Neuronal stem cell (in vitro differentiated cells): ENCODE measurements around the gene TPPP.

ENCODE experiments used
- DNase-seq: peaks from one replicate; pipeline ENCODE4 v3.0.0-alpha.2; 2013; ENCODE audit warnings: low spot score
- H2AFZ ChIP-seq: one replicate; pipeline ENCODE4 v1.6.1; 2013; ENCODE audit warnings: mild to moderate bottlenecking, low read length, inconsistent platforms
- H2AK5ac ChIP-seq: 2 replicates; pipeline ENCODE4 v1.6.1; 2013; ENCODE audit warnings: low read depth, mild to moderate bottlenecking, inconsistent platforms, low read length, moderate library complexity, mixed read lengths
- H2BK120ac ChIP-seq: 2 replicates; pipeline ENCODE4 v1.6.1; 2013; ENCODE audit warnings: low read depth, mild to moderate bottlenecking, inconsistent platforms, low read length, moderate library complexity, mixed read lengths
- H2BK12ac ChIP-seq: one replicate; pipeline ENCODE4 v1.6.1; 2013; ENCODE audit warnings: low read length, inconsistent platforms
- H2BK15ac ChIP-seq: 2 replicates; pipeline ENCODE4 v1.6.1; 2013; ENCODE audit warnings: mild to moderate bottlenecking, low read length, inconsistent platforms, mixed read lengths
- H2BK5ac ChIP-seq: one replicate; pipeline ENCODE4 v1.6.1; 2013; ENCODE audit warnings: inconsistent platforms, mild to moderate bottlenecking, low read length, moderate library complexity
- H3K14ac ChIP-seq: one replicate; pipeline ENCODE4 v1.6.1; 2013; ENCODE audit warnings: low read length, inconsistent platforms
- H3K18ac ChIP-seq: 2 replicates; pipeline ENCODE4 v1.6.1; 2013; ENCODE audit warnings: low read length, inconsistent platforms
- H3K23ac ChIP-seq: 2 replicates; pipeline ENCODE4 v1.6.1; 2013; ENCODE audit warnings: low read depth, mild to moderate bottlenecking, mixed read lengths, low read length, inconsistent platforms; ENCODE audit not compliant: poor library complexity
- H3K27ac ChIP-seq: replicated peaks from 3 replicates; pipeline ENCODE4 v1.5.1; 2013; ENCODE audit warnings: low read length, inconsistent platforms
- H3K27me3 ChIP-seq, 3 experiments: 2 replicates each; pipeline ENCODE4 v1.6.1; 2013; ENCODE audit warnings: low read length in 3 of 3, mild to moderate bottlenecking in 2 of 3, inconsistent platforms in 1 of 3, low read depth in 1 of 3, mixed read lengths in 1 of 3, moderate library complexity in 1 of 3; ENCODE audit not compliant: control insufficient read depth in 3 of 3, insufficient read depth in 3 of 3
- H3K36me3 ChIP-seq, 2 donors: replicated peaks in 1 of 2; 2 replicates each; pipeline ENCODE4 v1.6.1; 2013; ENCODE audit warnings: low read length in 2 of 2; ENCODE audit not compliant: control insufficient read depth in 2 of 2, insufficient read depth in 2 of 2
- H3K4ac ChIP-seq: 2 replicates; pipeline ENCODE4 v1.6.1; 2013; ENCODE audit warnings: inconsistent platforms, mild to moderate bottlenecking, low read length, moderate library complexity
- H3K4me1 ChIP-seq, 2 donors: 1 replicate in 1 of 2; 2 replicates in 1 of 2; pipeline ENCODE4 v1.6.1; 2013; ENCODE audit warnings: low read length in 2 of 2, low read depth in 1 of 2; ENCODE audit not compliant: control insufficient read depth in 2 of 2, insufficient read depth in 1 of 2
- H3K4me2 ChIP-seq: one replicate; pipeline ENCODE4 v1.6.1; 2013; ENCODE audit warnings: mild to moderate bottlenecking, low read length, inconsistent platforms; ENCODE audit not compliant: insufficient read depth, poor library complexity, severe bottlenecking
- H3K4me3 ChIP-seq, 2 donors: 2 replicates each; pipeline ENCODE4 v1.5.1; 2013; ENCODE audit warnings: low read length in 2 of 2, mild to moderate bottlenecking in 2 of 2, inconsistent platforms in 1 of 2, moderate library complexity in 1 of 2
- H3K79me1 ChIP-seq: one replicate; pipeline ENCODE4 v1.6.1; 2013; ENCODE audit warnings: low read depth, mild to moderate bottlenecking, inconsistent platforms, low read length, moderate library complexity
- H3K9ac ChIP-seq: one replicate; pipeline ENCODE4 v1.6.1; 2013; ENCODE audit warnings: mild to moderate bottlenecking, low read depth, low read length, inconsistent platforms; ENCODE audit not compliant: poor library complexity
- H3K9me3 ChIP-seq, 2 donors: replicated peaks in 1 of 2; 2 replicates each; pipeline versions ENCODE3 to v1.6.1; 2013; ENCODE audit warnings: low read length in 2 of 2, mild to moderate bottlenecking in 2 of 2, inconsistent platforms in 1 of 2, low read depth in 1 of 2, mixed read lengths in 1 of 2, moderate library complexity in 1 of 2; ENCODE audit not compliant: control insufficient read depth in 2 of 2, insufficient read depth in 1 of 2
- H4K8ac ChIP-seq: one replicate; pipeline ENCODE4 v1.6.1; 2013; ENCODE audit warnings: low read depth, mild to moderate bottlenecking, inconsistent platforms, low read length, moderate library complexity
- H4K91ac ChIP-seq: one replicate; pipeline ENCODE4 v1.6.1; 2013; ENCODE audit warnings: low read length, low read depth, mild to moderate bottlenecking, inconsistent platforms; ENCODE audit not compliant: poor library complexity
- WGBS, 2 donors: extraction: QIAGEN DNeasy Blood & Tissue Kit; methylation state at CpG; one replicate each; pipeline ENCODE4 v1.1.7; 2013; ENCODE audit warnings: missing lambda C conversion rate in 2 of 2, mixed read lengths in 1 of 2; ENCODE audit not compliant: insufficient read length in 2 of 2, insufficient replicate concordance in 1 of 2; ENCODE audit errors: extremely low coverage in 2 of 2; 5-methylcytosine and 5-hydroxymethylcytosine counted together

TPPP gene

GRCh38 chr5:639253-639530, 54.0 kb downstream of the TPPP start:
- H2BK5ac ChIP-seq: no peak overlapping the region
- peak overlapping the region; percentile 21 for H3K14ac ChIP-seq
- H3K4ac ChIP-seq: no peak overlapping the region
- DNase-seq: no peak
- no peak overlapping the region for H3K23ac ChIP-seq
- H3K27ac ChIP-seq: no peak overlapping the region
- no peak overlapping the region for H2AK5ac ChIP-seq
- no peak overlapping the region for H2BK12ac ChIP-seq
- no peak overlapping the region for H4K8ac ChIP-seq
- no peak overlapping the region for H2BK120ac ChIP-seq
- peaks cover 5% of the 10 kb centered on the region for H3K79me1 ChIP-seq
- no peak overlapping the region for H3K18ac ChIP-seq
- H4K91ac ChIP-seq: no peak overlapping the region
- no peak overlapping the region for H3K9ac ChIP-seq
- peaks cover 74 to 99% of the 10 kb centered on the region in 2 donors for H3K36me3 ChIP-seq
- H2BK15ac ChIP-seq: no peak overlapping the region
- WGBS, 2 donors: no CpG with 5 or more reads among the region's 9 CpGs
- H3K4me1 ChIP-seq: no peaks in the 10 kb centered on the region
- H2AFZ ChIP-seq: no peak overlapping the region
- H3K4me2 ChIP-seq: no peak overlapping the region
- no peaks in the 10 kb centered on the region for H3K27me3 ChIP-seq
- H3K4me3 ChIP-seq: no peak overlapping the region
- H3K9me3 ChIP-seq: peaks cover 0 to 5% of the 10 kb centered on the region in 2 donors

- Histone ChIP-seq H3K4ac (no peak overlapping the region), H3K4me3 (no peak overlapping the region), H2BK12ac (no peak overlapping the region), H3K27me3 (no peaks in the 10 kb centered on the region), H2BK15ac (no peak overlapping the region), H3K23ac (no peak overlapping the region), H4K8ac (no peak overlapping the region), H3K14ac (peak overlapping the region; percentile 21), H2AK5ac (no peak overlapping the region), H2BK5ac (no peak overlapping the region), H4K91ac (no peak overlapping the region), H3K4me2 (no peak overlapping the region), H3K9me3 (peaks cover 0 to 5% of the 10 kb centered on the region in 2 donors), H2AFZ (no peak overlapping the region), H3K4me1 (no peaks in the 10 kb centered on the region), H3K18ac (no peak overlapping the region), H2BK120ac (no peak overlapping the region), H3K9ac (peak overlapping the region; percentile 32), H3K27ac (no peak overlapping the region), H3K79me1 (peaks cover 5% of the 10 kb centered on the region), H3K36me3 (peaks cover 76 to 99% of the 10 kb centered on the region in 2 donors)
- WGBS, 2 donors: no CpG with 5 or more reads among the region's 29 CpGs
- DNase-seq: no peak
Measured at GRCh38 chr5:638501-639252, 54.5 kb downstream of the TPPP start.

DNA sequence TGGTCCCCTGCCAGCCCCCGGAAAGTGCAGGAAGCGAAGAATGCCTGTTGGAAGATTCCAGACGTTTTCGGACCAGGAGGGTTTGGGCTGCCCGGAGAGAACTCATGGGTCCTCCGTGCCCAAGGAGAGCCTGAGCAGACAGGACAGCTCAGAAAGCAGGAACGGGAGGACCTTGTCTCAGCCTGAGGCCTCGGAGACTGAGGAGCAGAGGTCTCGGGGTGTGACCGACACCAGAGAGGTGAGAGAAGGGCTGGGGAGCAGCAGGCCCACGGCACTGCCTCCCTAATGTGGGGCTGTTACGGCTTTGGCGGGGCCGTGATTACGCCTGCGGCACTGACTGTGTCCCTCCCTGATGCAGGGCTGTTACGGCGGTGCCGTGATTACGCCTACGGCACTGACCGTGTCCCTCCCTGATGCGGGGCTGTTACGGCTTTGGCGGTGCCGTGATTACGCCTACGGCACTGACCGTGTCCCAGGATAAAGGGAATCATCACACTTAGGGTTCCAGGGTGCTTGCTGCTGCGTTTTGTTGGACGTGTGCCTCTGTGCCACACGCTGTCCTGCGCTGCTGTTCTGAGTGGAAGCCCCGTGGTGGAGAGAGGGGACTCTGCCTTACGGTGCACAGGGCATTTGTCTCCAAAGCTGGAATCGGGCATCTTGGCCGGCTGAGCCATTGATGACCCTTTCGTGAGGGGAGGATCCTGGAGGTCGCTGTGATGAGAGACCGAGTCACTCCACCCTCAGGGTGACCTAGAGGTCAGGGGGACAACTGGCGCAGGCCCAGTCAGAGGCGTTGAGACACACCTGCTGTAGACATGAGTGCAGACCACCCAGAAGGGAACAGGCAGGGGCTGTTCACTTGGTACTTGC, 55.3 kb downstream of the TPPP start:
- Histone ChIP-seq H4K91ac (no peak overlapping the region), H3K36me3 (peaks cover 73 to 95% of the 10 kb centered on the region in 2 donors), H3K4ac (no peak overlapping the region), H2BK12ac (peak overlapping the region; percentile 49), H3K4me1 (no peaks in the 10 kb centered on the region), H3K14ac (no peak overlapping the region), H3K27ac (no peak overlapping the region), H3K27me3 (no peaks in the 10 kb centered on the region), H2BK15ac (no peak overlapping the region), H3K9me3 (peaks cover 0 to 5% of the 10 kb centered on the region in 2 donors), H3K18ac (no peak overlapping the region), H4K8ac (no peak overlapping the region), H3K4me2 (no peak overlapping the region), H2AK5ac (no peak overlapping the region), H3K9ac (peak overlapping the region; percentile 9), H2AFZ (no peak overlapping the region), H3K79me1 (peaks cover 7% of the 10 kb centered on the region), H2BK5ac (no peak overlapping the region), H3K23ac (no peak overlapping the region), H2BK120ac (no peak overlapping the region), H3K4me3 (no peak overlapping the region)
- WGBS, 2 donors: no CpG with 5 or more reads among the region's 42 CpGs
- no peak for DNase-seq

- WGBS, 2 donors: no CpG with 5 or more reads among the region's 20 CpGs
- Histone ChIP-seq H3K4ac (no peak overlapping the region), H3K4me1 (no peaks in the 10 kb centered on the region), H3K9me3 (peaks cover 0 to 4% of the 10 kb centered on the region in 2 donors), H2AK5ac (no peak overlapping the region), H3K23ac (no peak overlapping the region), H3K27me3 (no peaks in the 10 kb centered on the region), H3K79me1 (peaks cover 5% of the 10 kb centered on the region), H3K18ac (no peak overlapping the region), H3K27ac (no peak overlapping the region), H2BK120ac (no peak overlapping the region), H2BK5ac (no peak overlapping the region), H3K4me2 (no peak overlapping the region), H3K14ac (no peak overlapping the region), H4K91ac (no peak overlapping the region), H2AFZ (no peak overlapping the region), H2BK15ac (no peak overlapping the region), H3K4me3 (peak overlapping the region in 1 of 2 donors; percentile 48), H3K36me3 (peaks cover 66 to 86% of the 10 kb centered on the region in 2 donors), H2BK12ac (no peak overlapping the region), H4K8ac (no peak overlapping the region), H3K9ac (no peak overlapping the region)
- DNase-seq: no peak
Measured at GRCh38 chr5:636951-637350, 56.2 kb downstream of the TPPP start.
